HG03342 (cell line): Measurements from ENCODE around the gene LBR.

Experiments used
- ATAC-seq: cut with Tn5 transposase; IDR thresholded peaks from one replicate; pipeline ENCODE4 v1.9.1; 2021; ENCODE audit warnings: mild to moderate bottlenecking, moderate library complexity; ENCODE audit not compliant: unreplicated experiment

LBR gene

GRCh38 chr1:225446595-225446960, 18.7 kb upstream of the LBR start:
- ATAC-seq = no peak

- ATAC-seq = no peak
These were observed 18.1 kb upstream of the LBR start for GRCh38 chr1:225445639-225446594.

- ATAC-seq = no peak
These were observed 14.3 kb upstream of the LBR start for GRCh38 chr1:225442123-225442505.

DNA sequence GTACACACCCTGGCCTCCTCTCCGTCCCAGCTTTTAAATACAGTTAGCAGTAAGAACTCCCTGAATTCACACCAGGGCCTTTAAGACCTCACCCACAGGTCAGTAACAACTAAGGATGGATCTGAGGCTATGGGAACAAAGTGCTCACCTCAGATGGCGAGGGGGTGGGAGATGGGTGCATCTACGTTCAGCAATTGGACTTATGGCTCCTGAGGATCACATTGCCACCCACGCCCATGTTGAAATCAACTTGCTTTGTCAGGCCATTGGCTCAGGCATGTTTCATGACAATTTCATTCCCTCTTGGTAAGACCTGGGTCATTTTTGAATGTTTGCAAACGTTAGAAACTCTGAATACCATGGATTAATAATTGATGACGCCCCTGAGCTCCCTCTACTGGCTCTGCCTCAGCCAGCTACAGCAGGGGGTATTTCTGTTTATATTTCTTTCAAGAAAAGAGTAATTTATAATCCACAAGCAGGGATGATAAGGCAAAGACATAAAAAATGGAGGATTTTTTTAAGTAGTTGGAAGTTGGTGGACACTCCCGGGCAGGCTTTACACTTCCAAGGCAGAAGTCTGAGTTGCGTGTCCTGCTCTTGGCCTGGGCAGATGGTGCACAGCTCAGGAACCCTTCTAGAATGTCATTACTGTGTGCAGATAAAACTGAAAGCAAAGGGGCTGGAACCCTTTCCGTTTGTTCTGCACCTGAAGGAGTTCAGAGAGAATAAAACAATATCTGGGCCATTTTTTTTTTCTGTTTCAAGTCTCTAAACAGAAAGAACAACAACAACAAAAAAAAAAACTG, 13.7 kb upstream of the LBR start:
- ATAC-seq = peak; percentile 32

DNA sequence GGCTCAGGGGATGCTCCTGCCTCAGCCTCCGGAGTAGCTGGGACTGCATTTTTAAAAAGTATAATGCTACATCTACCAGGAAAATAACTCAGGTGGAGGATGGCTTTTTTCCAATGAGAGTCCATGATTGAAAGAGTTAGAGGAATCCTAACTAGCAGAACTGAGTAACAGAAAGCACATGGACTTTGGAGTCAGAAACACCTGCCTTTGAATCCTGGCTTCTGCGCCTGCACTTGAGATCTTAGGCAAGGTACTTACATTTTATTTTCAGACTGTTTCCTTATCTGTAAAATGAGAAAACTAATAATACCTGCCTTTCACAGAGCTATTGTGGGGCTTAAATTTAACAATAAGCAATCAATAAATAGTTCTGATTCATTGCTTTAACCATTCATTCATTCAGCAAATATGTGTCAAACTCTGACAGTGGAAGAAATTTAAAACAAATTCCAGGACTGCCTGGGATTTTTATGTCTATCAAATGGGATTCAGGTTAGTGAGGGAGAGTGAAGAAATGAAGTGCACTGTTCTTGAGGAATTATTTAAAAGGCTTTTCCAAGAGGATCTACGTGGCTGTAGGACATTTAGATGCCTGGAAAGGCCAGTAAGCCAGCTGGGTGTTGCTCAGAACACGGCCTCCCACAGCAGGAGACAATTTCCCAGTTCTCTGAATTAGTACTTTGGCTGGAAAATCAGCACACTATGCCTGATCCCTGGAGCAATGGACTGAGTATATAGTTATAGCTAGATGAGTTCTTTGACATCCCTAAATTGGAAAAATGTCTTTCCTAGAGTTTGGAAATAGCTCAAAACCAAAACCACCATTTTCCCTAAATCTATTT, 12.8 kb upstream of the LBR start:
- ATAC-seq = no peak

DNA sequence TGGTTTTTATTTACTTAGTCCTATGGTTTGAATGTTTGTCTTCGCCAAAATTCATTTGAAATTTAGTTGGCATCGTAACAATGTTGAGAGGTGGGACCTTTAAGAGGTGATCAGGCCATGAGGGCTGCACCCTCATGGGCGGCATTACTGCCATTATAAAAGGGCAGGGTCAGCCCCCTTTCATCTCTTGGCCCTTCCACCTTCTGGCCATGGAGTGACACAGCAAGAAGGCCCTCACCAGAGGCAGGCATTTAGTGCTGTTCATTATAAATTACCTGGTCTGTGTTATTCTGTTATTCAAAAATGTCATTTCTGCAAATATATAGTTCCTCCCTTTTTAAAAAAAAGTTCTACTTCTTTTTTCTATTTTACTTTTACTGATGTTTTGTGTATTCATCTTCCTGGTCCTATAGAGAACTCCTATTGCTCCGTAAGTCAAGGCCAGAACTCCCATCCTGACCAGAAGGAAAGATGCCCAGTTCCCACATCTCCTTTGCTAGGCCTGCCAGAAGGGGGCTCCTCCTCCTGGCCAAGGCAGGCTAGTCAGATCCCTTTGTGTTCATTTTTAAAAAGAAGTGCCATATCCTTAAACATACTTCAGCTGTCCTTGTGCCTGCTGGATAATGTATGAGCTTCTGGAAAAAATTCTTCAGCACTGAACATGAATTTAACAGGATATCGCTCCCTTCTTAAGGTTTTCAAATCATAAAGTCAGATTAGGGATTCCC, 10.0 kb upstream of the LBR start:
- no peak for ATAC-seq

GRCh38 chr1:225435957-225436392, 8.1 kb upstream of the LBR start:
- ATAC-seq = peak; percentile 74

- ATAC-seq = peak; percentile 15
These were observed 7.6 kb upstream of the LBR start for GRCh38 chr1:225435487-225435886.

DNA sequence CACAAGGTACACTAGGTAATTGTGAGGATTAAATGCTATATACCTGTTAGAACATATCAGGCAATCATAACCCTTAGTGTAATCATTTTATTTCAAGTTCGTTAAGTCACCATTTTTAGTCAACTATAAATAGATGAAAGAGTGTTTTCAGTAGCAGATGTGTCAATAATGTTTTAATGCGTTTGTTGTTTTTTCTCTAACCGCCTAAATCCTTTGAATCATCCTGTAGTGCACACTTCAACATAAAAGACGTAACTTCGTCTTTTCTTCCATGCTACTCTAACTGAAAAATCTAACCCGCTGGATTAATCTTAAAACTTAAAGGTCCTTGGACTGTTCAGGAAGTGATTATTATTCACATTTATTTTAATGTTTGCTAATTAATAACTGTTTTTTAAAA, 7.2 kb upstream of the LBR start:
- ATAC-seq = no peak

GRCh38 chr1:225434046-225434445, 6.2 kb upstream of the LBR start:
- ATAC-seq = no peak

GRCh38 chr1:225431081-225431863, 3.4 kb upstream of the LBR start:
- ATAC-seq = no peak

DNA sequence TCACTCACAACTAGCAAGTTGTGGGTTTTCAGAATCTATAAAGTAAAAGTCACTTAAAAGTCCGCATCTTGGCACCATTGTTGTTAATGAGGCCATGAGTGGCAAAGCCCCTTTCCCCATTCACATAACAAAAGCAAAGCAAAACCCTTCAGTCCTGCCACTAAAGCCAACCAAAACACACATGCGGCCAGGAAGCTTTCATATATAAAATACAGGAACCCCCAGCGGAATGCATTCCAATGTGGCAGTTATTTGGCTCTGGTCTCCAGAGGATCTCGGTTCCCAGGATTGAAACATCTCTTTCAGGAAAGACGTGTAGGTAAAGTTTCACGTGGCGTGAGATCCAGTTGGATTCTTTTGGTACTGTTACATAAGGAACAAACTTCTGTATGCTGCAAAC, 2.5 kb upstream of the LBR start:
- no peak for ATAC-seq

DNA sequence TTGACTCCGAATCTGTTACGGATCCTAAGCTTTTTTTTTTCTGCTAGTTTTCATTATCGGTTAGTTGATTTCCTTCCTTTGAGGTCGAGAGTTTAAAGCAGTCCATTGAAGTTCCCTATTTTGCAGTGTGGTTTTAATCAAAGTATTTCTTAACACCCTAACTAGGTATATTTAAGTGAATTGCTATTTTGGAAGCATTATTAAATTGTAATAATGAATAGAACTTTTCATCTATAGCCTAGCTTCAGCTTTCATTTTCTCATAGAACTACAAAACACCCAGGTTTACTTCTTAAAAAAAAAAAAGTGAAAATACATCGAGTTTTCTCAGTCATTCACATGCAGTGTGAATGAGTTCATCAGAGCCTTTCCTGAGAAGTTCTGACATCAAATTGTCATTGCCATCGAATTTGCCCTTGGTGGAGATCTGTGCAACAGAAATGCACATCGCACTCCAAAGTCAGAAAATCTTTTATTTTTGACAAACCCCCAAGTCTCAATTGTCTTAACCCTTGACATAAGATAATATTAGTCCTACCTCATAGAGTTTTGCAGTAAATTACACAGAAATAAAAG, 1.1 kb upstream of the LBR start:
- no peak for ATAC-seq

DNA sequence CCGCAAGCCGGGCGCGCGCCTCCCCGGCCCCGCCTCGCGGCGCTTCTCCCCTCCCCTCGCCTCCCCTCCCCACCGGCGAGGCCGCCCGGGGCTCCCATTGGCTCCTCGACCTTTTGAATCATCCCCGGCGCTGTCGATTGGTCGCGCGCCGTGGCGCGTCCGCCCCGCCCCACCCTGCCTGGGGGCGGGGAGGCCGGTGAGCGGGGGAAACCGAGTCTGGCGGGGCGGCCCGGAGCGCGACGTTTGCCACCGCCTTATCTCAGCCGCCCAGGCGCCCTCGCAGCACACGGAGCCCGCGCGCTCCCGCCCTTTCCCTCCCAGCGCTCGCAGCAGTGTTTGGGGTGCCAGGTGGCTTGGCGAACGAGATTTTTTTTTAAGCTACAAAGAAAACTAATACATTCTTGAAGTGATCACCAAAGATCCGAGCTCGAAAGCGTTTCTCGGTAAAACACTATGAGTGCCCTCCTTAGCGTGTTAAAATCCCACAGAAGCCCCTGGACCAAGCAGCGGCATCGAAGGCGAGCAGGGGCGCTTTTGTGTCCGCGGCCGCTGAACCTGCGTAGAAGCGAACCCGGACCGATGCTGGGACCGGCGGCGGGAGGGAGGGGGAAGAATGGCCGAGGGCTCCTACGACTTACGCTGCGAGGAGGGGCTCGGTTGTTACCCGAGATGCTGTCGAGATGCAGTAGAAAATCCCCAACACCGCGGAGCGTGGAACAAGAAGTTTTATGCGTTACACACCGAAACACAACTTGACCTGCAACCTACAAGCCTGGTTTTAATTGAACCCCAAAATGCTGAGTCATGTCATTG, 436 bp upstream of the LBR start:
- peak; percentile 88 for ATAC-seq

DNA sequence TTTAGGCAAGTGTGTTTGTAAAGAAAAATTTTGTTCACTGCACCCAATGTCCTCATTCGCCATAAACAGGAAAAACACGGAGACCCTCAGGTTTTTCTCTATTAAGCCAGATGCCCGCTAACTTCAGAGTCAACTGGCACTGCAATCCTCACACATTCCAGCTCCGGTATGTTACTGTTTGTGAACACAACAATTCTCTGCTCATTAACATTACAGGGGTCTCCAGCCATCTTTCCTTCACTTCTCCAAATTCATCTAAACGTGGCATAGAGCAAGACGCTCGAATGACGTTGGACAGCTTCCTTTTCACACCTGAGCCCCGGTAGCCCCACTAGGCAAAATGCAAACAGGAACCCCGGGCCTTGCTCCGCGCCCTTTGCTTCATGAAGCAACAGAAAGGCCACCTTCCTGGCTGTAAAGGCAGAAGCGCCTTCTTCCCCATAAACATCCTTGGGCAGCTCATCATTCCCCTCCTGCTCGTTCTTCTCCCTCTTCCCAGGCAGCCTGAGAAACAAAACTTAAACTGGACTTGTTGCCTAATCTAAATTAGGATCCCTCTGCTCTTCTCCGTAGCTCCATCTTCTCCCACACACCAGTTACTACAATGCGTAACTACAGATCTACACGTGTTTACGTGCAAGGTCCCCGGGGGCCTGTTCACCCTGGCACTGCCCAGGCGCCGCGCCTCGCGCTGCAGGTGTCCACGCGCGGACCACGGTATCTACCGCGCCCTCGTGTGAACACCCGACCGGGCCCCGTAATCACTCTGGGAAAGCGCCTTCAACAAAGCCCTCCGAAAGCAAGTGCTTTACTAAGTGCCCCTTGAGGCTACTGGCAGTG, 1.2 kb downstream of the LBR start:
- ATAC-seq = no peak

- ATAC-seq = no peak
These were observed 2.5 kb downstream of the LBR start for GRCh38 chr1:225425201-225425786.

- ATAC-seq = no peak
These were observed 3.2 kb downstream of the LBR start for GRCh38 chr1:225424562-225425200.
